Fibroblast of peridontal ligament (primary cell): ENCODE measurements around the gene CNOT8.
"Not testable (repeated sequence)": the region's sequence is repeated elsewhere in the genome, so short reads cannot be mapped to it uniquely, and the experiment has no call there.

Experiments
- DNase-seq: peaks from one replicate; pipeline ENCODE4 v3.0.0-alpha.2; 2010; ENCODE audit errors: extremely low read depth

CNOT8 gene

GRCh38 chr5:154835701-154836052 is 22.8 kb upstream of the CNOT8 start:
- not testable (repeated sequence) for DNase-seq

- no peak for DNase-seq
These were observed 22.2 kb upstream of the CNOT8 start for GRCh38 chr5:154836225-154836624.

- DNase-seq, result no peak
These were observed 21.2 kb upstream of the CNOT8 start for GRCh38 chr5:154837009-154837901.

- DNase-seq, result no peak
These were observed 17.8 kb upstream of the CNOT8 start for GRCh38 chr5:154840435-154841272.

GRCh38 chr5:154841273-154841661 is 17.2 kb upstream of the CNOT8 start:
- DNase-seq, result no peak

- DNase-seq, result no peak
These were observed 15.5 kb upstream of the CNOT8 start for GRCh38 chr5:154842689-154843530.

GRCh38 chr5:154844809-154845208 is 13.6 kb upstream of the CNOT8 start:
- no peak for DNase-seq

- DNase-seq, result no peak
These were observed 9.1 kb upstream of the CNOT8 start for GRCh38 chr5:154849264-154849785.

- DNase-seq, result peak; percentile 46
These were observed 8.6 kb upstream of the CNOT8 start for GRCh38 chr5:154849791-154850201.

GRCh38 chr5:154850255-154851062 is 8.0 kb upstream of the CNOT8 start, which contains the start of gene FAXDC2:
TSS of gene FAXDC2 (minus strand) at chr5:154850603. CDS start at chr5:154838178, 12,425 bp downstream.
- peak; percentile 89 for DNase-seq

- no peak for DNase-seq
These were observed 7.1 kb upstream of the CNOT8 start for GRCh38 chr5:154851351-154851750.

- DNase-seq, result peak; percentile 96
These were observed 714 bp upstream of the CNOT8 start for GRCh38 chr5:154857530-154858296.

- peak; percentile 20 for DNase-seq
These were observed 795 bp downstream of the CNOT8 start for GRCh38 chr5:154858972-154859871.

GRCh38 chr5:154860123-154860522 is 1.7 kb downstream of the CNOT8 start:
- DNase-seq, result peak; percentile 61

GRCh38 chr5:154860765-154861164 is 2.3 kb downstream of the CNOT8 start:
- DNase-seq, result no peak

- peak; percentile 7 for DNase-seq
These were observed 3.5 kb downstream of the CNOT8 start for GRCh38 chr5:154861946-154862345.

GRCh38 chr5:154862766-154863165 is 4.3 kb downstream of the CNOT8 start:
- peak; percentile 76 for DNase-seq

- peak; percentile 14 for DNase-seq
These were observed 5.1 kb downstream of the CNOT8 start for GRCh38 chr5:154863291-154864080.
